A172 (cell line): ENCODE results near the gene PPP1R14B. TPM values are rescaled to one million over a fixed set of nuclear protein-coding genes. Genes with fewer than 3 reads are reported as not detected.
A peak's percentile ranks its signal among the peaks of the same experiment; 100 is the strongest.

Experiments
- DNase-seq: peaks from one replicate; pipeline ENCODE4 v3.0.0-alpha.2; 2015; ENCODE audit warnings: low spot score
- total RNA-seq: library from RNA; depleted of rRNA; stranded (reverse); fragments of >200 nt; shearing (Covaris generic); gene quantifications from 2 replicates; pipeline ENCODE4 v1.2.3, GENCODE V29; 2014

Gene PPP1R14B
- total RNA-seq, 1 experiment from 2014 or later: 455 TPM

GRCh38 chr11:64230985-64231365 lies 15.8 kb downstream of the PPP1R14B start:
- no peak for DNase-seq

DNA sequence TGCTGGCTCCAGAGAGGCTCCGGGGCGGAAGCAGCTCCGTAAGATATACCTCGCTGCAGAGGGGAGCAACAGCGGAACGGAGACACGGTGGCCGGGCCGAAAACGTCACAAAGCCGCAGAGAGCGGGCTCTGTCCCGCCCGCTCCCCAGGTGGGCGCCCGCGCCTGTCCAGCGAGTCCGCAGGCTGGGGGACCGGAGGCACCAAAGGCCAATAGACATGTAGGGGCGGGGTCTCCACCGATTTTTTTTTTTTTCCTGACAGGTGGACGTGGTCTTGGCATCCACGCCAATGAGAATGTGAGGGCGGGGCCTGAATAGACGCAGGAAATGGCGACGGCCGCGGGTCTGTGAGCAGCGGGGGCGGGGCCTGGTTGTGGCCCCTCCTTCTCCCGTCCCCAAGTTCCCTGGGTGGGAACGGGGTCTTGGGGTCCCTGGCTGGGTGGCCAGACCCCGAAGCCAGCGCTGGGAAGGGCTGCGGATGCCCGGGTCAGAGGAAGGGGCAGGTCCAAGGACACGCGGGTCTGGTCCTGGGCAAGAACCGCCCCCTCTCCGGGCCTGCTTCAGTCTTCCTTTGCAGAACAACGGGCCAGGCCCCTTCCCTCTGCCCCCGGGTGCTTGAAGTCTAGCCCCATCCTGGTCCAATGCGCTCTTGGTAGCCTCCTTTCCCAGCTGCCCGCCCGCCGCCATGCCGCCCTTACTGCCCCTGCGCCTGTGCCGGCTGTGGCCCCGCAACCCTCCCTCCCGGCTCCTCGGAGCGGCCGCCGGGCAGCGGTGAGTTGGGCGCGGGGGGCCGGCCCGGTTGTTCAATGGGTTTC lies 16.4 kb downstream of the PPP1R14B start, which contains the start of gene DNAJC4:
TSS of gene DNAJC4 (plus strand) at position 378 of the 814 bp plus-strand sequence. CDS start at position 685, 307 bp downstream.
- peak; percentile 84 for DNase-seq

DNA sequence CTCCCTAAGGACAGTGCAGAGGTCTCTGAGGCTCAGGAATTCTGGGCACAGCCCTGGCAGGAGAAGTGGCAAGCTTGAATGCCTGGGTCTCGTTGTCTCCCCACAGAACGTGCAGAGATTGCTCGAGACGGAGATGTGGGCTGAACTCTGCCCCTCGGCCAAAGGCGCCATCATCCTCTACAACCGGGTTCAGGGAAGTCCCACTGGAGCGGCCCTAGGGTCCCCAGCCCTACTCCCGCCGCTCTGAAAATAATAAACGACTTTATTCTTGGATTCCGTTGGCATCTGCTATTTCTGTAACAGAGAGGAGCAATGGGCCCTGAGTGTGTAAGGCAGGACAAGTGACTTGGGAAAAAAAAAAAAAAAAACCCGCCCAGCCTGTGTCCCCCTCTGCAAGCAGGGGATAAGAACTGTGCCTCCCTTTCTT lies 17.0 kb downstream of the PPP1R14B start:
- DNase-seq: no peak

DNA sequence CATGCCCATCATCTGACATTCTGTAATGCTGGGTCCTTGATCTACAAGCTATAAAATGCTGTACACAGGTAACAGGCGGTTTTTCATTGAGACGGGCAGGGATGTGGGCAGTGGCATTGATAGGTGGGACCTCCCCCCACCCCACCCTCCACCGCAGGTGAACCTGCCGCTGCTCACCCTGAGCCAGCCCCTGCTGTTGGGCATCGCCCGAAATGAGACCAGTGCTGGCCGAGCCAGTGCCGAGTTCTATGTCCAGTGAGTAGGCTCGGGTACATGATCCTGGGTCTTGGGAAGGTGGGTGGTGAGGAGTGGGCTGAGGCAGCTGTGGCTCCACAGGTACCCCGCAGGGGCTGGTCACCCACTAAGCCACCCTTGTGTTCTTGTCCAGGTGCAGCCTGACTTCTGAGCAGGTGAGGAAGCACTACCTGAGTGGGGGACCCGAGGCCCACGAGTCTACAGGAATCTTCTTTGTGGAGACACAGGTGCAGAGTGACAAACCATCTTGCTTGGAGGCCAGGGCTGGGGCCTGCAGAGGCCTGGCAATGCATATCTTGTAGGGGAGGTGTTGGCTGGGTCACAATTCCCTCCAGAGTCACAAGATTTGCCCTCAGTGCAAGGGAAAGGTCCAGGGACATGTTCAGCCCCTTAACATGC lies 17.5 kb downstream of the PPP1R14B start:
- DNase-seq: no peak

DNA sequence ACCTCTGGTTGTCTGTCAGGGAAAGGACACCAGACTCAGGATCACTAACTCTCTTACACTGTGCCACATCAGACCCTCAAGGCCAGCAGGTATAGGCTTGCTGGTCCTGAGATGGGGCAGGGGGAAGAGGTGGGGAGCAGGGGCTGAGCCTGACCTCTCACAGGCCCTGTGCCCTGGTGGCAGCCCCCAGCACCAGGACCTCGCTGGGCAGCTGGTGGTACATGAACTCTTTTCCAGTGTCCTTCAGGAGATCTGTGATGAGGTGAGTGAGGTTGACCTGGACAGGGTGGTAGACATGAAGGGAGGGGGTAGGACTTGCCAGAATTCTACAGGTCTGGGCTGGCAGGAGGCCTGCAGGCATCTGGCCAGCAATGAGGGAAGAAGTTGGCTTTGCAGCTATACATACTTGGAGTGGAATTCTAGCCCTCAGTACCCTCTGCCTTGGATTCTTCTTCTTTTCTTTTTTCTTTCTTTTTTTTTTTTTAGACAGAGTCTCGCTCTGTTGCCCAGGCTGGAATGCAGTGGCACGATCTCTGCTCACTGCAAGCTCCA lies 19.3 kb downstream of the PPP1R14B start:
- no peak for DNase-seq

DNA sequence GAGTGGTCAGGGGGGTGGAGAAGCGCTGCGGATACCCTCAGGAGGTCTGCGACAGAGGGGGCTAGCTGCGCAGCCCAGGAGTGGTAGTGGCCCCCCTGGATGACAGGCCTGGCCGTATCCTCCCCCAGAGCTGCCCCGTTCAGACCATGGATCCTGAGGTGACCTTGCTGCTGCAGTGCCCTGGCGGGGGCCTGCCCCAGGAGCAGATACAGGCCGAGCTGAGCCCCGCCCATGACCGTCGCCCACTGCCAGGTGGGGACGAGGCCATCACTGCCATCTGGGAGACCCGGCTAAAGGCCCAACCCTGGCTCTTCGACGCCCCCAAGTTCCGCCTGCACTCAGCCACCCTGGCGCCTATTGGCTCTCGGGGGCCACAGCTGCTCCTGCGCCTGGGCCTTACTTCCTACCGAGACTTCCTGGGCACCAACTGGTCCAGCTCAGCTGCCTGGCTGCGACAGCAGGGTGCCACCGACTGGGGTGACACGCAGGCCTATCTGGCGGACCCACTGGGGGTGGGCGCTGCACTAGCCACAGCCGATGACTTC lies 20.2 kb downstream of the PPP1R14B start:
- no peak for DNase-seq

GRCh38 chr11:64225608-64226506 lies 20.9 kb downstream of the PPP1R14B start, which contains the start of the genes NUDT22 and TRPT1:
NUDT22 (plus strand) TSS chr11:64226274; CDS start chr11:64226653, 379 bp downstream.
TRPT1 (minus strand) TSS chr11:64226186; CDS start chr11:64225860, 326 bp downstream.
- peak; percentile 57 for DNase-seq

DNA sequence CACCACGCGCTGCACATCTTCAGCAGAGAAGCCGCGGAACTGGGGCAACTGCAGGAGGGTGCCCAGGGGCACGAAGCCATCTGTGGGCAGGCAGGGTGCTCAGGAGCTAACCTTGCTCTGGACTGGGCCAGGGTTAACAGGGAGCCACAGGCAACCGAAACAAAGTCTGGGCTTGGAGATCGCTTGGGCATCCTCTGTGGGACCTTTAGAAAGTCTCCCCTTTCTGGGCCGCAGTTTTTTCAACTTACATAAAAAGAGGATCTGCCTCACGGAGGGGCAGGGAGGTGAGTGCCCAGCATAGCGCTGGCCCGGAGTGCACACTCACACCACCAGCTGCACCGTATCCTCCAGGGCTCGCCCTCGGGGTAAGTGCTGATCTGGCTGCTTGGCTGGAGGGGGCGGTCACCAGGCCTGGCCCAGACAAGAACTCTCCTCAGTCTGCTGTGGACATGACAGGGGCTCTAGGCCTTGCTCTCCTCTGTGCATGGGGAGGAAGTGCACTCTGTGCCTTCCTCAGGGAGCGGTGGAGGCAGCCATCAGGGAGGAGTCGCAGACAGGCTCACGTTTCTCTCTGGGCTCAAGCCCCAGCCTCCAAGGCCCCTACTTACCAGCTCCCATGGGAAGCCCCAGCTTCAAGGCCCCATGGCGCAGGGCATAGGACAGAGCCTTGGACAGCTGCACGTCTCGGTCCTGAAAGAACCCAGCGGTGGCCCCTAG lies 21.7 kb downstream of the PPP1R14B start:
- DNase-seq: no peak

GRCh38 chr11:64224151-64224890 lies 22.4 kb downstream of the PPP1R14B start:
- DNase-seq: peak; percentile 79

DNA sequence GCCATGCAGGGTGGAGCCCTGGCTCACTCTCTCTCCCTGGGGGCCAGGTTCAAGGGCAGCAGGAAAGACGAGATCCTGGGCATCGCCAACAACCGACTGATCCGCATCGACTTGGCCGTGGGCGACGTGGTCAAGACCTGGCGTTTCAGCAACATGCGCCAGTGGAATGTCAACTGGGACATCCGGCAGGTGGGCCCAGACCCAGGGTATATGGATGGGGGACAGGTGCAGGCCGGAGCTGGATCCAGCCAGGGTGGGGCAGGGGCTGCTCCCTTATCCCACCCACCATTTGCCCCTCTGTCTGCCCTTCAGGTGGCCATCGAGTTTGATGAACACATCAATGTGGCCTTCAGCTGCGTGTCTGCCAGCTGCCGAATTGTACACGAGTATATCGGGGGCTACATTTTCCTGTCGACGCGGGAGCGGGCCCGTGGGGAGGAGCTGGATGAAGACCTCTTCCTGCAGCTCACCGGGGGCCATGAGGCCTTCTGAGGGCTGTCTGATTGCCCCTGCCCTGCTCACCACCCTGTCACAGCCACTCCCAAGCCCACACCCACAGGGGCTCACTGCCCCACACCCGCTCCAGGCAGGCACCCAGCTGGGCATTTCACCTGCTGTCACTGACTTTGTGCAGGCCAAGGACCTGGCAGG lies 23.6 kb downstream of the PPP1R14B start:
- no peak for DNase-seq

DNA sequence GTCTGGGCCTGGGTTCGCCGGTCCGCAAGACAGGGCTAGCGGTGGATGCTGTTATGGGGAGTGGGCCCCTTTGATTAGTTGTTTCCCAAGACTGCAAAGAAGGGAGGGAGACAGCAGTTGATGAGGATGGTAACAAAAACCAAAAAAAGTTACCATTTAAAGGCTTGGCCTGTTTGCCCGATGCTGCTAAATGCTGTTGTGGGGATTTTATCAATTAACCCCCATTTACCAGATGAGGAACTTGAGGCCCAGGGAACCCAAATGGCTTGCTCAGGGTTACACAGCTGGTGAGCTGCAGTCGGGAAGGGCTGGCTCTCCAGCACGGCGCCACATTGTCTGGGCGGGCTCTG lies 24.1 kb downstream of the PPP1R14B start:
- no peak for DNase-seq

DNA sequence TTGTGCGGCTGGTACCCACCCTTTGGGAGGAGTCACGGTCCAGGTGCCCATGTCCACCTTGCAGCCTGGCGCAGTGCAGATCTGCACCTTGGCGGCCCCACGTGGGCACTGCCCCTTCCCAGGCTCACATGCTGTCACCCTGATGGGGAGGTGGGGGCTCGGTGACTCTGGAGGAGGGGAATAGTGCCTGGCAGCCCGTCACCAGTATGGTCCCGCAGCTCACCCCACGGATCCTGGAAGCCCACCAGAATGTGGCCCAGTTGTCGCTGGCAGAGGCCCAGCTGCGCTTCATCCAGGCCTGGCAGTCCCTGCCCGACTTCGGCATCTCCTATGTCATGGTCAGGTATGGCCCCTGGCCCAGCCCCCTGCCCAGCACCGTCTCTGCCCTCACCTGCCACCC lies 25.9 kb downstream of the PPP1R14B start:
- no peak for DNase-seq

DNA sequence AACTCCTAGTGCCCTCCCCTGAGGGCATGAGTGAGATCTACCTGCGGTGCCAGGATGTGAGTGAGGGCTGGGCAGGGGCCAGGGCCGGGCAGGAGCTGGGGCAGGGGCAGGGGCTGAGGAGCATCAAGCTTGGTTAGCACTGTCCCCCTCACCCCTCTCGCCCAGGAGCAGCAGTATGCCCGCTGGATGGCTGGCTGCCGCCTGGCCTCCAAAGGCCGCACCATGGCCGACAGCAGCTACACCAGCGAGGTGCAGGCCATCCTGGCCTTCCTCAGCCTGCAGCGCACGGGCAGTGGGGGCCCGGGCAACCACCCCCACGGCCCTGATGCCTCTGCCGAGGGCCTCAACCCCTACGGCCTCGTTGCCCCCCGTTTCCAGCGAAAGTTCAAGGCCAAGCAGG lies 26.5 kb downstream of the PPP1R14B start:
- DNase-seq: no peak

DNA sequence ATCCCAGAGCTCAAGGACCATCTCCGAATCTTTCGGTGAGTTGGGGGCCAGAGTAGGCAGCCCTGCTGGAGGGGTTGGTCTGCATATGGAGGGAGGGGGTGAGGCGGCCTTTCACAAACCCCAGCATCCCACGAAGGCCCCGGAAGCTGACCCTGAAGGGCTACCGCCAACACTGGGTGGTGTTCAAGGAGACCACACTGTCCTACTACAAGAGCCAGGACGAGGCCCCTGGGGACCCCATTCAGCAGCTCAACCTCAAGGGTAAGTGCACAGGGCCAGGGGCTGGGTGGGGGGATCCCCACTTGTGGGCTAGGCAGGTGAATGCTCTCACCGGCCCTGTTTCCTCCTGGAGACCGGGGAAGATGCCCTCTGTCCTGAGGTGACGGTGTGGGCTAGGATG lies 27.0 kb downstream of the PPP1R14B start:
- no peak for DNase-seq

DNA sequence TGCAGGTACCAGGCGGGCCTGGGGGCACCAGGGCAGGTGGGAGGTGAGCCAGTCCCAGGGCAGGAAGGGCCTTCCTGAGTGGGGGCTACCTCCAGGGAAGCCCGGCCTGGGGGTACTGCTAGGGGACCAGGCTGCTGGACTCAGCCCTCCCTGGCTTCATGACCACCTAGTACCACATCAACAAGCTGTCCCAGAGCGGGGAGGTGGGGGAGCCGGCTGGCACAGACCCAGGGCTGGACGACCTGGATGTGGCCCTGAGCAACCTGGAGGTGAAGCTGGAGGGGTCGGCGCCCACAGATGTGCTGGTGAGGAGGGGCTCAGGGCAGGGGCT lies 27.4 kb downstream of the PPP1R14B start:
- no peak for DNase-seq

DNA sequence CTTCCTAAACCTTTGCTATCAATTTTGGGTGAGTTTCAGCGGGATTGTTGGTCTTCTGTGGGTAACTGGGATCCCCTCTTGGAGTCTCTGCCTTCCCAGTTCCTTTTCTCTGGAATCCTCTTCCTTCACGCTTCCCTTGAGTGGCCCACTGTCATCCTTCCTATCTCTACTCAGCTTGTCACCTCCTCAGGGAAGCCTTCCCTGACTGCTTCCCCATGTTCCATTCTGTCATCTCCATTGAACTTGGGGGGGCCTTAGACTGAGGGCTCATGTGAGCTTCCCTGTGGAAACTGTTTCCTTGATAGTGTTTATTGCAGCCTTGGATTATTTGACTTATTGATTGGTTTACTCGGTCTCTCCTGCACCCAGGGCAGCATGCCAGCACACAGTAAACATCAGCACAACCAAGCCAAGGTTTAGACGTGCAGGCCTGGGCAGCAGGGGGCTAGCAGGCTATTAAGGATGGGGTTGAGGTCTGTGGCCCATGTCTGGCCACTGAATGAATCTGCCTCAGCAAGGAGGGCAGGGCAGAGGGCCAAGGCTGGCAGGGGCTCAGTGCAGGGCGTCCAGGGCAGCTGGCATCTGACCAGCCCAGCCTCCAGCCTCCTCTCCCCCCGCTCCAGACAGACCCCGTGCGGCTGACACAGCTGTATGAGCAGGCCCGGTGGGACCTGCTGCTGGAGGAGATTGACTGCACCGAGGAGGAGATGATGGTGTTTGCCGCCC lies 28.0 kb downstream of the PPP1R14B start:
- no peak for DNase-seq

DNA sequence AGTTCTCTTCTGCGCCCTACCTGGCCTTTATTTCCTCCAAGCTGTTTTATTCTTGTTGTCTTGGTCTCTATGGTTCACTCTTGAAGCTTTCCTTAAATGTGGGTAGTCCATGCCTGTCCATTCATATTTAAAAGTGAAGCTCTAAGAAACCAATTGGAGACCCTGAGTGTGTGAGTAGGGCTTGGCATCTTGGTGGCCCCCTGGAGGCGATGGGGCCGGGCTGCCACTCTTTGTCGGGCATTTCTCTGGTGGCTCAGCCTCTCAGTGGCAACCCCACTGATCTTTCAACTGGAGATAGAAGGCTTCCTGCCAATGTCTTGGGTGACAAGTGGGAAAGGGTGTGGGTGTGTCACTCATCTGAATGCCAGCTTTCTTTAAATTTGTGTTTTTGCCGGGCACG lies 29.9 kb downstream of the PPP1R14B start:
- DNase-seq: no peak

DNA sequence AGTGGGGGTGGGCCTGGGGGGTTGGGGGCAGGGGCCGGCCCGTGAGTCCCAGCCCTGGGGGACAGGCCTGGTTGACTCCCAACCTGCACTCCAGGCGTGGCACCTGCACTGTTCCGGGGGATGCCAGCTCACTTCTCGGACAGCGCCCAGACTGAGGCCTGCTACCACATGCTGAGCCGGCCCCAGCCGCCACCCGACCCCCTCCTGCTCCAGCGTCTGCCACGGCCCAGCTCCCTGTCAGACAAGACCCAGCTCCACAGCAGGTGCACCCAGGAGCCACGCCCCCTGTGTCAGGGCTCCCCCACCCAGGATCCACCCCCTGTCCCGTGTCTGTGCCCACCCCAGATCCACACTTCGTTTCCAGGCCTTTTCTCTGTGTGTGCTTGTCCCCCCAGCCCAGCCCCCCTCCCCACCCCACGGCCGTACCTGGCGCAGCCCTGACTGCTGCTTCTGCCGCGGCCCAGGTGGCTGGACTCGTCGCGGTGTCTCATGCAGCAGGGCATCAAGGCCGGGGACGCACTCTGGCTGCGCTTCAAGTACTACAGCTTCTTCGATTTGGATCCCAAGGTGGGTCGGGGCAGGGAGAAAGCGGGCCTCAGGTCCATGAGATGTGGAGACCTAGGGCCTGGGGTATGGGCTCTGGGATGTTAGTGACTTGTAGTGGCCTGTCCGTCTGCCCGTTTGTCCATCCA lies 35.4 kb downstream of the PPP1R14B start:
- DNase-seq: no peak
